ENCODE results near the gene KIF22.
A peak's percentile ranks its signal among the peaks of the same experiment; 100 is the strongest.
"Not testable (repeated sequence)": the region's sequence is repeated elsewhere in the genome, so short reads cannot be mapped to it uniquely, and the experiment has no call there.

The KIF22 gene

GRCh38 chr16:29815032-29815721 lies 24.6 kb downstream of the KIF22 start:
- no peak for DNase-seq (ENCODE audit: low read depth in 2 of 2)

GRCh38 chr16:29815793-29816693 lies 25.5 kb downstream of the KIF22 start, which contains the start of gene PAGR1:
Gene PAGR1, plus strand, starts transcription at chr16:29816152. Its CDS starts 374 bp downstream, at chr16:29816526.
- peak; percentile 96 to 97 for DNase-seq (ENCODE audit: low read depth in 2 of 2)

- peak; percentile 58 to 71 for DNase-seq (ENCODE audit: low read depth in 2 of 2)
Observed at GRCh38 chr16:29816694-29817441, 26.3 kb downstream of the KIF22 start.

- no peak for DNase-seq (ENCODE audit: low read depth in 2 of 2)
Observed at GRCh38 chr16:29818082-29818481, 27.5 kb downstream of the KIF22 start.

GRCh38 chr16:29819506-29819905 lies 29.0 kb downstream of the KIF22 start:
- DNase-seq (ENCODE audit: low read depth in 2 of 2): no peak

- no peak for DNase-seq (ENCODE audit: low read depth in 2 of 2)
Observed at GRCh38 chr16:29820271-29820701, 29.7 kb downstream of the KIF22 start, which contains the start of gene MVP. Gene MVP, plus strand, starts transcription at chr16:29820462. Its CDS starts 10,088 bp downstream, at chr16:29830550.

GRCh38 chr16:29820730-29821642 lies 30.4 kb downstream of the KIF22 start:
- no peak for DNase-seq (ENCODE audit: low read depth in 2 of 2)

GRCh38 chr16:29821643-29822115 lies 31.1 kb downstream of the KIF22 start:
- DNase-seq (ENCODE audit: low read depth in 2 of 2): no peak

GRCh38 chr16:29824589-29825144 lies 34.1 kb downstream of the KIF22 start:
- DNase-seq (ENCODE audit: low read depth in 2 of 2): no peak

- DNase-seq (ENCODE audit: low read depth in 2 of 2): no peak
Observed at GRCh38 chr16:29825145-29826044, 34.8 kb downstream of the KIF22 start.

- no peak for DNase-seq (ENCODE audit: low read depth in 2 of 2)
Observed at GRCh38 chr16:29826342-29826695, 35.8 kb downstream of the KIF22 start.

- no peak for DNase-seq (ENCODE audit: low read depth in 2 of 2)
Observed at GRCh38 chr16:29830774-29831173, 40.2 kb downstream of the KIF22 start.

GRCh38 chr16:29831490-29831889 lies 40.9 kb downstream of the KIF22 start:
- no peak for DNase-seq (ENCODE audit: low read depth in 2 of 2)

- not testable (repeated sequence) for DNase-seq (ENCODE audit: low read depth in 2 of 2)
Observed at GRCh38 chr16:29833219-29833618, 42.7 kb downstream of the KIF22 start.

- DNase-seq (ENCODE audit: low read depth in 2 of 2): no peak
Observed at GRCh38 chr16:29834079-29834478, 43.5 kb downstream of the KIF22 start.

GRCh38 chr16:29835926-29836325 lies 45.4 kb downstream of the KIF22 start:
- no peak for DNase-seq (ENCODE audit: low read depth in 2 of 2)

- no peak for DNase-seq (ENCODE audit: low read depth in 2 of 2)
Observed at GRCh38 chr16:29836623-29837022, 46.1 kb downstream of the KIF22 start.

- no peak for DNase-seq (ENCODE audit: low read depth in 2 of 2)
Observed at GRCh38 chr16:29837841-29838240, 47.3 kb downstream of the KIF22 start.

GRCh38 chr16:29839822-29840221 lies 49.3 kb downstream of the KIF22 start:
- DNase-seq (ENCODE audit: low read depth in 2 of 2): no peak
